Astrocyte (in vitro differentiated cells and primary cell): ENCODE data around the gene SLC35B1. TPM values are rescaled to one million over a fixed set of nuclear protein-coding genes. Genes with fewer than 3 reads are reported as not detected.
"Not testable (repeated sequence)": the region's sequence is repeated elsewhere in the genome, so short reads cannot be mapped to it uniquely, and the experiment has no call there.

Source experiments
- DNase-seq: peaks from one replicate; pipeline ENCODE4 v3.0.0-alpha.2; 2010; ENCODE audit warnings: low read depth
- FAIRE-seq: peaks from 2 replicates; lab custom pipeline; 2011; peaks lifted over from hg19 to GRCh38; lab: Jason Lieb, UNC
- H2AFZ ChIP-seq: 2 replicates; pipeline ENCODE4 v1.6.0; 2012; ENCODE audit warnings: low read depth, low read length, inconsistent platforms
- H3K27ac ChIP-seq: 2 replicates; pipeline ENCODE4 v1.5.1; 2011; ENCODE audit warnings: low read depth, low read length, inconsistent platforms
- H3K27me3 ChIP-seq: 2 replicates; pipeline ENCODE4 v1.6.0; 2011; ENCODE audit warnings: low read length, inconsistent platforms; ENCODE audit not compliant: insufficient read depth
- H3K36me3 ChIP-seq: 2 replicates; pipeline ENCODE4 v1.5.1; 2011; ENCODE audit warnings: low read length, inconsistent platforms; ENCODE audit not compliant: insufficient read depth
- H3K4me1 ChIP-seq: 2 replicates; pipeline ENCODE4 v1.5.1; 2011; ENCODE audit warnings: low read length, inconsistent platforms; ENCODE audit not compliant: insufficient read depth
- H3K4me2 ChIP-seq: 2 replicates; pipeline ENCODE4 v1.6.0; 2012; ENCODE audit warnings: low read length, inconsistent platforms
- H3K4me3 ChIP-seq: 2 replicates; pipeline ENCODE4 v1.5.1; 2011; ENCODE audit warnings: low read depth, mild to moderate bottlenecking, low read length, inconsistent platforms; ENCODE audit not compliant: insufficient read depth
- H3K79me2 ChIP-seq: 2 replicates; pipeline ENCODE4 v1.6.0; 2012; ENCODE audit warnings: mild to moderate bottlenecking, low read length, inconsistent platforms; ENCODE audit not compliant: insufficient read depth
- H3K9ac ChIP-seq: 2 replicates; pipeline ENCODE4 v1.6.0; 2012; ENCODE audit warnings: mild to moderate bottlenecking, low read length, inconsistent platforms
- H3K9me3 ChIP-seq: 2 replicates; pipeline ENCODE4 v1.5.1; 2012; ENCODE audit warnings: low read depth, mild to moderate bottlenecking, low read length, inconsistent platforms; ENCODE audit not compliant: insufficient read depth
- H4K20me1 ChIP-seq: 2 replicates; pipeline ENCODE4 v1.6.0; 2012; ENCODE audit warnings: low read length, inconsistent platforms; ENCODE audit not compliant: insufficient read depth
- H3K27ac Mint-ChIP-seq: one replicate; pipeline ENCODE4 v1.8.0; 2021; ENCODE audit warnings: mild to moderate bottlenecking, mixed read lengths; ENCODE audit not compliant: unreplicated experiment
- H3K27me3 Mint-ChIP-seq: one replicate; pipeline ENCODE4 v1.8.0; 2021; ENCODE audit warnings: low read depth, mixed read lengths; ENCODE audit not compliant: unreplicated experiment
- H3K36me3 Mint-ChIP-seq: one replicate; pipeline ENCODE4 v1.8.0; 2021; ENCODE audit warnings: low read depth, mixed read lengths; ENCODE audit not compliant: unreplicated experiment
- H3K4me1 Mint-ChIP-seq: one replicate; pipeline ENCODE4 v1.8.0; 2021; ENCODE audit warnings: low read depth, mixed read lengths; ENCODE audit not compliant: unreplicated experiment
- H3K4me3 Mint-ChIP-seq: one replicate; pipeline ENCODE4 v1.8.0; 2021; ENCODE audit warnings: mild to moderate bottlenecking, moderate library complexity, mixed read lengths; ENCODE audit not compliant: unreplicated experiment
- H3K9me3 Mint-ChIP-seq: one replicate; pipeline ENCODE4 v1.8.0; 2021; ENCODE audit warnings: mild to moderate bottlenecking, mixed read lengths; ENCODE audit not compliant: unreplicated experiment
- CTCF ChIP-seq: IDR thresholded peaks from 2 replicates; pipeline ENCODE4 v1.5.1; 2011; ENCODE audit warnings: low read depth, mild to moderate bottlenecking, inconsistent platforms, low read length, moderate library complexity; ENCODE audit not compliant: insufficient read depth
- EZH2 ChIP-seq: IDR thresholded peaks from 2 replicates; pipeline ENCODE4 v1.6.1; 2012; ENCODE audit warnings: mild to moderate bottlenecking, low read length, inconsistent platforms; ENCODE audit not compliant: insufficient read depth
- total RNA-seq: library from RNA; stranded (reverse); gene quantifications from 2 replicates; pipeline ENCODE4 v1.2.1, GENCODE V29; 2021

The SLC35B1 gene
- total RNA-seq, 1 donor from 2014 or later: 61.1 TPM

GRCh38 chr17:49725452-49726130 is 17.8 kb upstream of the SLC35B1 start:
- no peak for DNase-seq
- Mint-ChIP-seq H3K4me1 (no peaks in the 10 kb centered on the region), H3K36me3 (peaks cover 8% of the 10 kb centered on the region), H3K27ac (no peak overlapping the region), H3K27me3 (no peaks in the 10 kb centered on the region), H3K4me3 (no peak overlapping the region), H3K9me3 (no peaks in the 10 kb centered on the region)
- FAIRE-seq: no peak
- no peaks in the 10 kb centered on the region for H3K79me2 ChIP-seq
- H3K27ac ChIP-seq: no peak overlapping the region
- no peaks in the 10 kb centered on the region for H3K36me3 ChIP-seq
- peaks cover 3% of the 10 kb centered on the region for H4K20me1 ChIP-seq
- H3K4me3 ChIP-seq: no peak overlapping the region
- no peaks in the 10 kb centered on the region for H3K9me3 ChIP-seq
- no peaks in the 10 kb centered on the region for H3K4me1 ChIP-seq
- H2AFZ ChIP-seq: no peak overlapping the region
- H3K4me2 ChIP-seq: no peak overlapping the region
- TF ChIP-seq CTCF: no peak
- no peak for TF ChIP-seq EZH2
- no peaks in the 10 kb centered on the region for H3K27me3 ChIP-seq
- H3K9ac ChIP-seq: no peak overlapping the region

GRCh38 chr17:49724552-49724951 is 16.8 kb upstream of the SLC35B1 start:
- not testable (repeated sequence) for H3K27me3 Mint-ChIP-seq, H3K79me2 ChIP-seq, DNase-seq, H3K9me3 ChIP-seq, H3K4me3 Mint-ChIP-seq, H3K27ac ChIP-seq, H3K4me2 ChIP-seq, H2AFZ ChIP-seq, H3K4me3 ChIP-seq, H3K4me1 ChIP-seq, H4K20me1 ChIP-seq, H3K4me1 Mint-ChIP-seq, FAIRE-seq, H3K36me3 ChIP-seq, H3K27ac Mint-ChIP-seq, H3K9ac ChIP-seq, H3K36me3 Mint-ChIP-seq, H3K27me3 ChIP-seq, H3K9me3 Mint-ChIP-seq

- no peaks in the 10 kb centered on the region for H3K4me1 Mint-ChIP-seq
- H3K4me2 ChIP-seq: no peak overlapping the region
- no peak overlapping the region for H2AFZ ChIP-seq
- no peaks in the 10 kb centered on the region for H3K9me3 Mint-ChIP-seq
- H3K27me3 ChIP-seq: no peaks in the 10 kb centered on the region
- no peak overlapping the region for H3K27ac ChIP-seq
- H3K79me2 ChIP-seq: no peaks in the 10 kb centered on the region
- no peak overlapping the region for H3K4me3 Mint-ChIP-seq
- H3K27ac Mint-ChIP-seq: no peak overlapping the region
- H3K27me3 Mint-ChIP-seq: no peaks in the 10 kb centered on the region
- H3K9ac ChIP-seq: no peak overlapping the region
- no peaks in the 10 kb centered on the region for H3K9me3 ChIP-seq
- H4K20me1 ChIP-seq: no peaks in the 10 kb centered on the region
- no peaks in the 10 kb centered on the region for H3K36me3 ChIP-seq
- H3K4me3 ChIP-seq: no peak overlapping the region
- H3K4me1 ChIP-seq: no peaks in the 10 kb centered on the region
- DNase-seq (no peak), FAIRE-seq (no peak)
- no peak for TF ChIP-seq EZH2
- no peak for TF ChIP-seq CTCF
- peaks cover 5% of the 10 kb centered on the region for H3K36me3 Mint-ChIP-seq
Observed at GRCh38 chr17:49723423-49723822, 15.7 kb upstream of the SLC35B1 start.
